Measurements from ENCODE around the gene OCA2.
"Not testable (repeated sequence)": the region's sequence is repeated elsewhere in the genome, so short reads cannot be mapped to it uniquely, and the experiment has no call there.

The OCA2 gene

GRCh38 chr15:28098766-28099554, at the start of gene OCA2:
Gene OCA2, minus strand, starts transcription at chr15:28099315. Its CDS starts 17,441 bp downstream, at chr15:28081874.
- peak; percentile 61 for DNase-seq

- DNase-seq = no peak
Measured at GRCh38 chr15:28147801-28148200, 48.7 kb upstream of the OCA2 start.

GRCh38 chr15:28145419-28145818, 46.3 kb upstream of the OCA2 start:
- not testable (repeated sequence) for DNase-seq

- no peak for DNase-seq
Measured at GRCh38 chr15:28140062-28140461, 40.9 kb upstream of the OCA2 start.

- not testable (repeated sequence) for DNase-seq
Measured at GRCh38 chr15:28137408-28138039, 38.4 kb upstream of the OCA2 start.

- peak; percentile 25 for DNase-seq
Measured at GRCh38 chr15:28136236-28136904, 37.3 kb upstream of the OCA2 start.

- DNase-seq = no peak
Measured at GRCh38 chr15:28133281-28133680, 34.2 kb upstream of the OCA2 start.

- DNase-seq = no peak
Measured at GRCh38 chr15:28132524-28133275, 33.6 kb upstream of the OCA2 start.

GRCh38 chr15:28131946-28132345, 32.8 kb upstream of the OCA2 start:
- DNase-seq = no peak

GRCh38 chr15:28131400-28131799, 32.3 kb upstream of the OCA2 start:
- DNase-seq = no peak

- no peak for DNase-seq
Measured at GRCh38 chr15:28130651-28131050, 31.5 kb upstream of the OCA2 start.

GRCh38 chr15:28129231-28129848, 30.2 kb upstream of the OCA2 start:
- DNase-seq = no peak

- no peak for DNase-seq
Measured at GRCh38 chr15:28128031-28128430, 28.9 kb upstream of the OCA2 start.

- no peak for DNase-seq
Measured at GRCh38 chr15:28127036-28127435, 27.9 kb upstream of the OCA2 start.

- peak; percentile 56 for DNase-seq
Measured at GRCh38 chr15:28125673-28126651, 26.8 kb upstream of the OCA2 start.

- DNase-seq = no peak
Measured at GRCh38 chr15:28124841-28125240, 25.7 kb upstream of the OCA2 start.

- DNase-seq = peak; percentile 52
Measured at GRCh38 chr15:28123408-28124023, 24.4 kb upstream of the OCA2 start.

GRCh38 chr15:28122038-28122949, 23.2 kb upstream of the OCA2 start:
- DNase-seq = no peak

- not testable (repeated sequence) for DNase-seq
Measured at GRCh38 chr15:28121577-28121976, 22.5 kb upstream of the OCA2 start.

- DNase-seq = no peak
Measured at GRCh38 chr15:28120359-28120640, 21.2 kb upstream of the OCA2 start.
